Activated naive CD8-positive, alpha-beta T cell treated with anti-CD3 and anti-CD28 coated beads for 36 hours (primary cell): ENCODE data around the gene CEMP1. TPM values are rescaled to one million over a fixed set of nuclear protein-coding genes. Genes with fewer than 3 reads are reported as not detected.

Experiments used
- DNase-seq: peaks from one replicate; pipeline ENCODE4 v3.0.0; 2021
- H3K27ac Mint-ChIP-seq: one replicate; pipeline ENCODE4 v1.8.0; 2022; ENCODE audit warnings: mild to moderate bottlenecking, moderate library complexity, mixed read lengths
- H3K27me3 Mint-ChIP-seq: one replicate; pipeline ENCODE4 v1.8.0; 2022; ENCODE audit warnings: mild to moderate bottlenecking, mixed read lengths
- H3K36me3 Mint-ChIP-seq: one replicate; pipeline ENCODE4 v1.8.0; 2021; ENCODE audit warnings: mild to moderate bottlenecking, mixed read lengths
- H3K4me1 Mint-ChIP-seq: one replicate; pipeline ENCODE4 v1.8.0; 2021; ENCODE audit warnings: mixed read lengths
- H3K4me3 Mint-ChIP-seq: one replicate; pipeline ENCODE4 v1.8.0; 2022; ENCODE audit warnings: mild to moderate bottlenecking, moderate library complexity, mixed read lengths
- H3K9me3 Mint-ChIP-seq: one replicate; pipeline ENCODE4 v1.8.0; 2022; ENCODE audit warnings: mixed read lengths
- total RNA-seq, 2 experiments: library from RNA; stranded (reverse); gene quantifications; one replicate each; pipeline ENCODE4 v1.2.3, GENCODE V29; 2021

CEMP1 gene
- total RNA-seq, 2 experiments from 2014 or later: not detected

DNA sequence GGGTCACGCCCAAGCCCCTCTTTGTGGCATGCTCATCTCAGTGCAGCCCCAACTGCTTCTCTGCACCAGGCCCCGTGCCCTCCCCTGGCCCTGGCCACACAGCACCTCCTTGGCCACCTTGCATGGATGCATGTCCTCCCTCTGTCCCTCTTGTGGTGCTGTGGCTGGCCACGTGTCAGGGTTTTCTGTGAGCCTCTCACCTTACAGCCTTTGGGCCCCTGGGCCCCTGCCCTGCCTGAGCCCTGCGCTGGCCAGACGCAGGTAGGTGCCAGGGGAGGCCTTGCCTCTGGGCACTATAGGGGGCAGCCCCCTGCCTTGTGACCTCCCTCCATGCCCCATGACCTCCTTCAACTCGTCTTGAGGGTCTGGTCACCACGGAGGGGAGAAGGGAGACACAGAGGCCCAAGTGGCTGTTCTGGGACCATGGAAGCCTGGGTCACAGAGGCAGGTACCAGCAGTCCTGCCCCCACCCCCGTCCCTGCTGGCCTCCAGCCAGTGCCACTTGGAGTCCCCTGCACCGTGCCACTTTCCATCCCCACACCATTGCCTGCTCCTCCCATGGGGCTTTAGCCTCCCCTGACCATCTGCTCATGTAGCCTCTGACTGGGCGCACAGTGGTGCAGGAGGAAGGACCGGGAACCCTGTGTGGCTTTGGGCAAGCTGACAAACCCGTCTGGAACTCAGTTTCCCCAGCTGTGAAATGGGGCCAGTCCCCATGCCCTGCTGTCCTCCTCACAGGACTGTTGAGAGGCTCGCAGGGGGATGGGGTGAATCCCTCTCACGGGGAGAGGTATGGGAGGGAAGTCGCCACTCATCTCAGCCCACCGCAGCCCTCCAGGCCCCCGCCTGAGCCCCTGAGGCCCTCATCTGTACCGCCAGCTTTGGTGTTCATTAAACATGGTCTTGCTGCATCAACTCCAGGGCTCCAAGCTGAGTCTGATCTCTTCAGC is 29.0 kb downstream of the CEMP1 start:
- peaks cover 4% of the 10 kb centered on the region for H3K36me3 Mint-ChIP-seq
- no peaks in the 10 kb centered on the region for H3K9me3 Mint-ChIP-seq
- no peaks in the 10 kb centered on the region for H3K4me1 Mint-ChIP-seq
- no peaks in the 10 kb centered on the region for H3K27me3 Mint-ChIP-seq
- H3K4me3 Mint-ChIP-seq: no peak overlapping the region
- no peak overlapping the region for H3K27ac Mint-ChIP-seq
- DNase-seq: no peak

DNA sequence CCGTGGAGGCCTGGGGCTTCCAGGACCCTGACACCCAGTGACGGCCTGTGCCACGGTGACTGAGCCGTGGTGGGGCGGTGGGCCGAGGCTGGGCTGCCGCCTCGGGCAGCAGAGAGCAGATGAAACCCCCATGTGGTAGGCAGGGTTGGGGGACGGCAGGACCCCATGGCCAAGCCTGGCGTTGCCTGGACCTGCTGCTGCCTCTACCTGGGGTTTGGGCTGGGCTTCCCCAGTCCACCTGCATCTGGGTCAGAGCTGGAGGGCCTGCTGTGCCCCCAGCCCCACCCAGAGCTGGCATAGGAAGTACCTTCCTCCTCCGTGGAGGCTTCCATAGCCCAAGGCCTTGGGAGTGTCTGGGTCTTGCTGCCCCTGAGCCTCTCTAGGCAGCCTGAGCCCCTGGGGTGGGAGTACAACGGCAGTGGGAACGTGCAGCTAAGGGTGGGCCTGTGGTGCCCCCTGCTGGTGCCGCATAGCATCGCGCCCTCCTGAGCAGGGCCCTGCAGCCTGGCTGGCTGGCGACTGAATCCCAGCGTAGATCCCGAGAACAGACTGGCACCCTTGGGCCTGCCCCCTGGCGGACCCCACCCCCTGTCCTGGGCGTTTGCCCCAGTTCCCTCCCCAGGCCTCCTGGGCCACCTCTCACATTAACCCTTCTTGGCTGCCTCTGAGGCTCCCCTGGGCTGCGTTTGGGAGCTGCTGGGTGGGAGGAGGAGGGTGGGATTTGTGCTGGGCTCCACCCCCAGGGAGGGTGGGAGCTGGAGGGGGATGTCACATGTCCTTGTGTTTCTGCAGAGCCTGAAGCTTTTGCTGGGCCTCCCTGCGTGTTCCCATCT is 30.1 kb downstream of the CEMP1 start:
- no peaks in the 10 kb centered on the region for H3K27me3 Mint-ChIP-seq
- H3K36me3 Mint-ChIP-seq: peaks cover 4% of the 10 kb centered on the region
- H3K4me1 Mint-ChIP-seq: no peaks in the 10 kb centered on the region
- DNase-seq: peak; percentile 81
- H3K4me3 Mint-ChIP-seq: no peak overlapping the region
- H3K27ac Mint-ChIP-seq: no peak overlapping the region
- H3K9me3 Mint-ChIP-seq: no peaks in the 10 kb centered on the region

DNA sequence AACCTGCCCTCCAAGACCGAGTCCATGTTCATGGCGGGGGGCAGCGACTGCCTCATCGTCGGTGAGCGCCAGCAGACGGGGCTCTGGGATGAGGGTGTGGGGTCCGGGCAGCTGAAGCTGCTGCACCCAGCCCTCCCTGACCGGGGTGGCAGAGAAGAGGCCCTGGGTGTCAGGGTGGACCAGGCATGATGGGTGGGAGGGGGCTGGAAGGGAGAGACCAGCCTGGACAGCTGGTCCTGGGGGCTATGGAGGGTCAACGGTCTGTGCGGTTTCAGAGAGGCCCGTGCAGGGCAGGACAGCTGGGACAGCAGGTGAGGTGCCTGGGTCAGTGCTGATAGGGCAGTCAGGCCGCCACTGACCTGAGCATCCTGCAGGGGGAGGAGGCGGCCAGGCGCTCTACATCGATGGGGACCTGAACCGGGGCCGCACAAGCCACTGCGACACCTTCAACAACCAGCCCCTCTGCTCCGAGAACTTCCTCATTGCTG is 30.7 kb downstream of the CEMP1 start:
- H3K36me3 Mint-ChIP-seq: peaks cover 4% of the 10 kb centered on the region
- no peaks in the 10 kb centered on the region for H3K4me1 Mint-ChIP-seq
- H3K27me3 Mint-ChIP-seq: no peaks in the 10 kb centered on the region
- no peaks in the 10 kb centered on the region for H3K9me3 Mint-ChIP-seq
- DNase-seq: no peak
- H3K27ac Mint-ChIP-seq: no peak overlapping the region
- no peak overlapping the region for H3K4me3 Mint-ChIP-seq

DNA sequence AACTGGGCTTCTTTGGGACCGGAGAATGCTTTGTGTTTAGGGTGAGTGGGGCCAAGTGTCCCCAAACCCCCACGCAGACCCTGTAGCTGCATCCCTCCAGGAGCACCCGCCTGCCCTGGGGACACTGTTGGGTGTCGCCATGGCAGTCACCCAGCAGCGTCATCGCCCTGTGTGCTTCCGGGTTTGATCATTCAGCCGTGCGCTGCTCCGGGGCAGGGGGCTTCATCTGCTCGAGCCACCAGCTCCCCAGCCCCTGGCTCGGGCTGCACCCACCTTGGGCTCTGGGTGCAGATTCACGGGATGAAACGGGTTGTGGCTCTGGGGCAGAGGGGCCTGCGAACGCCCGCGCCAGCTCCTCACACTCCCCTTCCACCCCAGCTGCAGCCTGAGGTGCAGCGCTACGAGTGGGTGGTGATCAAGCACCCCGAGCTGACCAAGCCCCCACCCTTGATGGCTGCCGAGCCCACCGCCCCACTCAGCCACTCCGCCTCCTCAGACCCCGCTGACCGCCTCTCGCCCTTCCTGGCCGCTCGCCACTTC is 31.2 kb downstream of the CEMP1 start:
- H3K27me3 Mint-ChIP-seq: no peaks in the 10 kb centered on the region
- peaks cover 4% of the 10 kb centered on the region for H3K36me3 Mint-ChIP-seq
- no peaks in the 10 kb centered on the region for H3K9me3 Mint-ChIP-seq
- H3K4me1 Mint-ChIP-seq: no peaks in the 10 kb centered on the region
- H3K27ac Mint-ChIP-seq: no peak overlapping the region
- no peak for DNase-seq
- H3K4me3 Mint-ChIP-seq: no peak overlapping the region

DNA sequence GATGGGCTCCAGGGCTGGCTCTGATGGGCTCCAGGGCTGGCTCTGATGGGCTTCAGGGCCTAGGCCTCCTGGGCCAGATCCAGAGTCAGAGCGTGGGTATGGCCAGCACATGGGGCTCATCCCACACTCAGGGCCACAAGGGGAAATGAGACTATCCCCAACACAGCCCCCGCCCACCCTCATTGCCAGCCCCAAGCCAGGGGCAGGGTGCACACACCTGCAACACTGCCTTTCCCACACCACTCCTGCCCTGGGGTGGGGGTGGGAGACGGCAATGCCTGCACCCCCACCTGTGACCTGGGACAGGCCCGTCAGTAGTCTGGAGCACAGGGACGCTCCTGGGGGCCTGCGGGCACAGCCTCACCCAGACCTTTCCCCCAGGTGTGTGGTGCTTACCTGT is 31.8 kb downstream of the CEMP1 start:
- peaks cover 4% of the 10 kb centered on the region for H3K36me3 Mint-ChIP-seq
- no peaks in the 10 kb centered on the region for H3K27me3 Mint-ChIP-seq
- H3K9me3 Mint-ChIP-seq: no peaks in the 10 kb centered on the region
- DNase-seq: no peak
- H3K27ac Mint-ChIP-seq: no peak overlapping the region
- H3K4me3 Mint-ChIP-seq: no peak overlapping the region
- H3K4me1 Mint-ChIP-seq: no peaks in the 10 kb centered on the region

DNA sequence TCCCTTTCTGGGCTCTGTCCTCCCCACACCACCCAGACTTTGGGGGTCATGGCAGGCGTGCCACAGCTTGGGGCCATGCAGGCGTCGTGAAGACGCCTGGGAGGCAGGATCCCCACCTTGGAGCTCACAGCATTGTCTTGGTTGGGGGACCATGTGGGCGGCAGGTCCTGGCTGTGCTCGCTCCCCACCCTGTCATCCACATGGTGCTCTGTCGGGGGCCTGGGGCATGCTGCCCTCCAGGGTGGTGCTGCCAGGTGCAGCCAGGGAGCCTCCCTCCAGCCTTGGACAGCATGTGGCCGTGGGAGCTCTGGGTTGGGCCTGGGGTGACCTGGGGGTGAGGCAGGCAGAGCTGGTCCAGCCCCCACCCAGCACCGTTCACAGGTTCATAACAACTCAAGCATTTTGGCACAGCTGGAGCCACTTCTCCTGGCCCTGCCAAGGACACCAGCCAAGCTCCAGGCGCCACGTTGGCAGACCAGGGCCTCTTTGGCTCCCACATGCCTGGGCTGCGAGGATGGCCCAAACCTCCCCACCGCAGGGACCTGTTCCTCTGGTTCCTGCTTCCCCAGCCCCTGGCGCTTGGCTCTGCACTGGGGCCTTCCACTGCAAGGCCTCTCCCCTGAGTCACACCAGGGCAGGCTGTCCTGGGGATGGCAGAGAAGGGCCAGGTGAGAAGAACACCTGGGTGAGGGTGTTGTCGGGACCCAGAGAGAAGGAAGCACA is 32.5 kb downstream of the CEMP1 start:
- H3K27ac Mint-ChIP-seq: no peak overlapping the region
- H3K4me3 Mint-ChIP-seq: no peak overlapping the region
- H3K9me3 Mint-ChIP-seq: no peaks in the 10 kb centered on the region
- peaks cover 4% of the 10 kb centered on the region for H3K36me3 Mint-ChIP-seq
- DNase-seq: no peak
- H3K27me3 Mint-ChIP-seq: no peaks in the 10 kb centered on the region
- H3K4me1 Mint-ChIP-seq: no peaks in the 10 kb centered on the region

DNA sequence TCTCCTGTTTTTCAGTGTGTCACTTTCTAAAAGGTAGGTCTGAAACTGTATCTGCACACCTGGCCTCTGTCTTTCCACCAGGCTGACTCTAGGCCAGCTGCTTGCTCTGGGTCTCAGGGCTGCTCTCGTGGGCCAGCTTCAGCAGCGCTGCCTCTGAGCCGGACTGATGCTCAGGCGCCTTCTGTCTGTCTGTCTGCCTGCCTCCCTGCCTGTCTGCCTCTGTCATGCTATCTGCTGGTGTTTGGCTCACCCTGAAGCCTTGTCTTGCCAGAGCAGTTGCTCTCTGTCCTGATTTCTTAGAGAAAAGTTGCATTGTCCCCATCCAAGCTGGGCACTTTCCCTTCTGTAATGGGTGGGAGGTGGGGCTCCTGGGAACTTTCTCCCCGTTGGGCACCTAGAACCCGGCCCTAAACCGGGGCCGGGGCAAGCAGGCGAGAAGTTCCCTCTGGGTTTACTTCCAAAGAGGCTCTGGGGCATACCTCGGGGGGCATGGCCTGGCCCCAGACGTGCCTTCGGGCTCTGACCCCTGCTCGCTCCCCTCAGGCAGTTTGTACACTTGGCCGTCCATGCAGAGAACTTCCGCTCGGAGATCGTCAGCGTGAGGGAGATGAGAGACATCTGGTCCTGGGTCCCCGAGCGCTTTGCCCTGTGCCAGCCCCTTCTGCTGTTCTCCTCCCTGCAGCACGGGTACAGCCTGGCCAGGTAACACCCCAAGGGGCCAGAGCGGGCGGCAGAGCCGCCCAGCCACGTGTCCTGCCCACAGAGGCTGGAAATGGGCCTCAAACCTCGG is 33.3 kb downstream of the CEMP1 start:
- Mint-ChIP-seq H3K27ac (no peak overlapping the region), H3K4me3 (no peak overlapping the region), H3K36me3 (peaks cover 4% of the 10 kb centered on the region), H3K4me1 (no peaks in the 10 kb centered on the region), H3K9me3 (no peaks in the 10 kb centered on the region), H3K27me3 (no peaks in the 10 kb centered on the region)
- no peak for DNase-seq

DNA sequence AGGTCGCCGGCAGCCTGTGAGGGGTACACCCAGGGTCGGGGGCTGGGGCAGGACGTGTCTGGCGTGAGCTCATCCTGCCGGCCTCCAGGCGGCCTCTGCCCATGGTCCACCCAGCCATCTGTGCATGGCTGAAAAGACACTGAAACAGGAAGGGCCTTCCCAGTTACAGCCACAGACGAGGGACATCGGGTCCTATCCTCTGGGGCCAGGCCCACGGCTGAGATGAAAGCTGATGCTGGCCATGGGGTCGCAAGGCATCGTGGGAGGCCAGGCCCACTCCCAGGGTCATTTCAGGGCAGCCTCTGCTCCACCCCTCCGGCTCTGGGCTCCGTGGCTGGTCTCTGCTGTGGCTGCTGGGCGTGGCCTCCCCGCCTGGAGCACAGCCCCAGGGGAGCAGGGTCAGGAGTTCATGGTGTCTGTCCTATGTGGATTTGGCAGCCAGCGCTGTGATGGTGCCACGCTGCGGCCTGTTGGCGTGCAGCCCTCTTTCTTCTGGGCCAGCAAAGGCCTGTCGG is 34.0 kb downstream of the CEMP1 start:
- H3K4me1 Mint-ChIP-seq: no peaks in the 10 kb centered on the region
- no peaks in the 10 kb centered on the region for H3K27me3 Mint-ChIP-seq
- peaks cover 4% of the 10 kb centered on the region for H3K36me3 Mint-ChIP-seq
- DNase-seq: no peak
- no peak overlapping the region for H3K4me3 Mint-ChIP-seq
- H3K27ac Mint-ChIP-seq: no peak overlapping the region
- no peaks in the 10 kb centered on the region for H3K9me3 Mint-ChIP-seq

DNA sequence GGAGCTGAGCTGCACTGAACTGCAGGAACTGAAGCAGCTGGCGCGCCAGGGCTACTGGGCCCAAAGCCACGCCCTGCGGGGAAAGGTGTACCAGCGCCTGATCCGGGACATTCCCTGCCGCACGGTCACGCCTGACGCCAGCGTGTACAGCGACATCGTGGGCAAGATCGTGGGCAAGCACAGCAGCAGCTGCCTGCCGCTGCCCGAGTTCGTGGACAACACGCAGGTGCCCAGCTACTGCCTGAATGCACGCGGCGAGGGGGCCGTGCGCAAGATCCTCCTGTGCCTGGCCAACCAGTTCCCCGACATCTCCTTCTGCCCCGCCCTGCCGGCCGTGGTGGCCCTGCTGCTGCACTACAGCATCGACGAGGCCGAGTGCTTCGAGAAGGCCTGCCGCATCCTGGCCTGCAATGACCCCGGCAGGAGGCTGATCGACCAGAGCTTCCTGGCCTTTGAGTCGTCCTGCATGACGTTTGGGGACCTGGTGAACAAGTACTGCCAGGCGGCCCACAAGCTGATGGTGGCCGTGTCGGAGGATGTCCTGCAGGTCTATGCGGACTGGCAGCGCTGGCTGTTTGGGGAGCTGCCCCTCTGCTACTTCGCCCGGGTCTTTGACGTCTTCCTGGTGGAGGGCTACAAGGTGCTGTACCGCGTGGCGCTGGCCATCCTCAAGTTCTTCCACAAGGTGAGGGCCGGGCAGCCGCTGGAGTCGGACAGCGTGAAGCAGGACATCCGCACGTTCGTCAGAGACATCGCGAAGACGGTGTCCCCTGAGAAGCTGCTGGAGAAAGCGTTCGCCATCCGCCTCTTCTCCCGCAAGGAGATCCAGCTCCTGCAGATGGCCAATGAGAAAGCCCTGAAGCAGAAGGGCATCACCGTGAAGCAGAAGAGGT is 34.7 kb downstream of the CEMP1 start:
- Mint-ChIP-seq H3K4me1 (no peaks in the 10 kb centered on the region), H3K9me3 (no peaks in the 10 kb centered on the region), H3K27ac (no peak overlapping the region), H3K27me3 (no peaks in the 10 kb centered on the region), H3K4me3 (no peak overlapping the region), H3K36me3 (peaks cover 4% of the 10 kb centered on the region)
- no peak for DNase-seq

DNA sequence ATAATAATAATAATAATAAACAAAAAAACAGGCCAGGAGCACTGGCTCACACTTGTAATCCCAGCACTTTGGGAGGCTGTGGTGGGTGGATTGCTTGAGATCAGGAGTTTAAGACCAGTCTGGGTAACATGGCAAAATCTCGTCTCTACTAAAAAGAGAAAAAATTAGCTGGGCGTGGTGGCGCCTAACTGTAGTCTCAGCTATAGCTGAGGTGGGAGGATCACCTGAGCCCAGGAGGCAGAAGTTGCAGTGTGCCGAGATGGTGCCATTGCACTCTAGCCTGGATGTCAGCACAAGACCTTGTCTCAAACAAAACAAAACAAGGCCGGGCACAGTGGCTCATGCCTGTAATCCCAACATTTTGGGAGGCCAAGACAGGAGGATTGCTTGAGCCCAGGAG is 36.2 kb downstream of the CEMP1 start:
- Mint-ChIP-seq H3K36me3 (peaks cover 4% of the 10 kb centered on the region), H3K4me1 (no peaks in the 10 kb centered on the region), H3K9me3 (no peaks in the 10 kb centered on the region), H3K4me3 (no peak overlapping the region), H3K27ac (no peak overlapping the region), H3K27me3 (no peaks in the 10 kb centered on the region)
- no peak for DNase-seq

DNA sequence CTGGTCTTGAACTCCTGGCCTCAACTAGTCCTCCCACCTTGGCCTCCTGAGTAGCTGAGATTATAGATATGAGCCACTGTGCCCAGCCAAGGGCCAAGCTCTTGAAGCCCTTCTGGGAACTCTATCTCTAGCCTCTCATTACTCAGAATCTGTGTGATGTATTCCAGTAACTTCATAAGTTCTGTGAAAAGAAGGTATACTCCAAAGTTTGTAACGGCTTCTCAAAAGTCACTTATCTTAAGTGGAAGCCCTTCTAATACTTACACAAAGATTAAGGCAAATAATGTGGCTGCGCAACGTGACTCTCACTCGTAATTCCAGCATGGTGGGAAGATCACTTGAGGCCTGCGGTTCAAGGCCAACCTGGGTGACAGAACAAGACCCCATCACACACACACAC is 36.6 kb downstream of the CEMP1 start:
- DNase-seq: no peak
- H3K27ac Mint-ChIP-seq: no peak overlapping the region
- peaks cover 4% of the 10 kb centered on the region for H3K36me3 Mint-ChIP-seq
- no peaks in the 10 kb centered on the region for H3K9me3 Mint-ChIP-seq
- H3K27me3 Mint-ChIP-seq: no peaks in the 10 kb centered on the region
- no peak overlapping the region for H3K4me3 Mint-ChIP-seq
- no peaks in the 10 kb centered on the region for H3K4me1 Mint-ChIP-seq

DNA sequence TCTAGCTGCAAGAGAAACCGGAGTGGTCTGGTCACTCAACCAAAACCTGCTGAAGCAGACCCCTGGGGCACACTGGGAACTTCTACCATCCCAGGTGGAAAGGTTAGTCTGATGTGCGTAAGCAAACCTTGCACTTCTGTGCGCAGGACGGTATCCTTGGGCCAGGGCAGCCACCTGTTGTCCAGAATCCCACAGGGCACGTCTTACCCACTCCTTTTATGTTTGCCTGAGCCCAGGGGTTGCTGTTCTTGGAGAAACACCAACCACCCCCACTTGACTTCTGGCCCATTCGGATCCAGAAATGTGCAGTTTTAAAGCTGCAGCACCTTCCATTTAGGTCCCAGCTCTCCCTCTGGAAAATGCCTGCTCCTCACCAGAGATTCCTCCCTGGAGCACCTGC is 37.6 kb downstream of the CEMP1 start:
- Mint-ChIP-seq H3K4me1 (no peaks in the 10 kb centered on the region), H3K36me3 (peaks cover 4% of the 10 kb centered on the region), H3K27me3 (no peaks in the 10 kb centered on the region), H3K4me3 (no peak overlapping the region), H3K9me3 (no peaks in the 10 kb centered on the region), H3K27ac (no peak overlapping the region)
- no peak for DNase-seq

DNA sequence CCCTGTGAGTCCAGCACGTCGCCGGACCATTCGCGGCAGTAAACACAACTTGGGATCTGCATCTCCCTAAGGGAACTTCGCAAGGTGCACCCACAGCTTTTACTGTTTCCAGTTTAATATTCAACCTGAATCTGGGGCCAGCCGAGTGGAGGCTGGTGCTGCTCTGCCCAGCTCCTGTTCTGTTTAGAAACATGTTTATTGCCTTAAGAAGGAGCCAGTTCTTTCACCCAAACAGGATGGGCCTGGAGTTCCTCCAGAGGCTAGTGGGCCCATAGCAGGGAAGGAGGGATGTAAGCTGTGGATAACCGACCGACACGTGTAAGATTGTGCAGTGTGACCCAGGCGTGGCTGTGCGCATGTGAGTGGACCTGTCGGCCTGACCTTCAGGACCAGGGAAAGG is 38.9 kb downstream of the CEMP1 start:
- no peaks in the 10 kb centered on the region for H3K27me3 Mint-ChIP-seq
- no peak overlapping the region for H3K4me3 Mint-ChIP-seq
- no peaks in the 10 kb centered on the region for H3K36me3 Mint-ChIP-seq
- peaks cover 3% of the 10 kb centered on the region for H3K4me1 Mint-ChIP-seq
- no peak for DNase-seq
- H3K9me3 Mint-ChIP-seq: no peaks in the 10 kb centered on the region
- no peak overlapping the region for H3K27ac Mint-ChIP-seq
